C4-2B (cell line): ENCODE results near the gene PDGFA.

Source experiments
- ZFX ChIP-seq: fragments of 450-650 bp; IDR thresholded peaks from 2 replicates; pipeline ENCODE4 v1.6.1; 2017
- TF ChIP-seq, protein P1 (sequence below): fragments of 450-650 bp; conservative IDR thresholded peaks from 2 replicates; pipeline ENCODE4 v1.5.1; 2017; ENCODE audit warnings: mild to moderate bottlenecking

- TF ChIP-seq, protein P1, sequence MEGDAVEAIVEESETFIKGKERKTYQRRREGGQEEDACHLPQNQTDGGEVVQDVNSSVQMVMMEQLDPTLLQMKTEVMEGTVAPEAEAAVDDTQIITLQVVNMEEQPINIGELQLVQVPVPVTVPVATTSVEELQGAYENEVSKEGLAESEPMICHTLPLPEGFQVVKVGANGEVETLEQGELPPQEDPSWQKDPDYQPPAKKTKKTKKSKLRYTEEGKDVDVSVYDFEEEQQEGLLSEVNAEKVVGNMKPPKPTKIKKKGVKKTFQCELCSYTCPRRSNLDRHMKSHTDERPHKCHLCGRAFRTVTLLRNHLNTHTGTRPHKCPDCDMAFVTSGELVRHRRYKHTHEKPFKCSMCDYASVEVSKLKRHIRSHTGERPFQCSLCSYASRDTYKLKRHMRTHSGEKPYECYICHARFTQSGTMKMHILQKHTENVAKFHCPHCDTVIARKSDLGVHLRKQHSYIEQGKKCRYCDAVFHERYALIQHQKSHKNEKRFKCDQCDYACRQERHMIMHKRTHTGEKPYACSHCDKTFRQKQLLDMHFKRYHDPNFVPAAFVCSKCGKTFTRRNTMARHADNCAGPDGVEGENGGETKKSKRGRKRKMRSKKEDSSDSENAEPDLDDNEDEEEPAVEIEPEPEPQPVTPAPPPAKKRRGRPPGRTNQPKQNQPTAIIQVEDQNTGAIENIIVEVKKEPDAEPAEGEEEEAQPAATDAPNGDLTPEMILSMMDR: no peak
- no peak for TF ChIP-seq ZFX
Observed at GRCh38 chr7:480531-481218, 39.0 kb downstream of the PDGFA start.
